SK-N-MC (cell line): Measurements from ENCODE around the gene SYCE3.

Experiments used
- EZH2 ChIP-seq: fragments of 200-600 bp; sonication (generic); IDR thresholded peaks from one replicate; pipeline ENCODE4 v1.6.1; 2017; ENCODE audit warnings: antibody characterized with exemption
- FOXP2 ChIP-seq: optimal IDR thresholded peaks from 2 replicates; pipeline ENCODE3; 2011; ENCODE audit warnings: mild to moderate bottlenecking, moderate library complexity; ENCODE audit not compliant: insufficient read depth; ENCODE audit errors: extremely low read length, control extremely low read depth
- POLR2AphosphoS5 ChIP-seq: IDR thresholded peaks from 2 replicates; pipeline ENCODE4 v1.6.1; 2012; ENCODE audit warnings: mild to moderate bottlenecking, low read depth, low read length, borderline replicate concordance

DNA sequence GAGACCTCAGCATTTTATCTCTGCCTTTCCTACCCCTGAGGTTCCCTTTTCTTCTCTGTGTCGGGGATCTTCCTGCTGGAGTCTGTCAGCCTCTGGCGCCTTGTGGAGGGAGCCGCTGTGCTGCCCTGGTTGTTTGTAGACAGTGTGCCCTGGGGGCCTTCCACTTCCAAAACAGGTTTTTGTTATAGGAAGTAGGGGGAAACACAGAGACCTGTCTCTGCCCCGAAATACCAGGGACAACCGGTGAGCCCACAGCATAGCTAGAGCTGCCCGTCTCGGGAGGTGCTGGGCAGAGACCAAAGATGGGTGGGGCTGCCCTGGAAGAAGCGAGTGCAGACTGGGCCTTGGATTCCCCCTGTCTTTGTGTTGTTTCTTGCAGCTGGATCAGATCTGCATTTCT lies 46.7 kb downstream of the SYCE3 start:
- TF ChIP-seq POLR2AphosphoS5 (no peak), EZH2 (no peak), FOXP2 (no peak)
